ENCODE measurements around the gene RFX4.
"Not testable (repeated sequence)": the region's sequence is repeated elsewhere in the genome, so short reads cannot be mapped to it uniquely, and the experiment has no call there.

Gene RFX4

DNA sequence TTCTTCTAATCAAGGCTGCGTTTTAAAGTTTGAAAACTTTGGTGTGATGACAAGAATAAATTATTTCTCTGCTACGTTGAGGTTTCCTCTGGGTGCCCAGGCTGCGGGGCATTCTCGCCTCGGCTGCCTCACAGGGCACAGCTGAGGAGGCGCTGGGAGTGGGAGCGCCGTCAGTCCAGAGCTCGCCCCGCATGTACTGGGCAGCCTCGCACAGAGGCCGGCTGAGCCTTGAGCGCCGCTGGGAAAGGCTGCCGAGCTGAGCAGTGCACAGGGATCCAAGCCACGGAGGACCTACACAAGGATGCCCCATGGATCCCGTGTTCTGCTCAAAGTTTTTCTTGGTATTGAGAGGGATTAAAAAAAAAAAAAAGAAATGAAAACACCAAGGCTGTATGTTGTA, 11.6 kb downstream of the RFX4 start:
- no peak overlapping the region for H3K4me3 ChIP-seq (ENCODE audit: low read length in 2 of 2)
- no peaks in the 10 kb centered on the region for H3K9me3 ChIP-seq (ENCODE audit: control insufficient read depth in 2 of 2, low read length in 2 of 2)
- H3K4me1 ChIP-seq (ENCODE audit: control insufficient read depth, insufficient read depth, low read length) = no peaks in the 10 kb centered on the region
- H3K9ac ChIP-seq (ENCODE audit: low read length in 2 of 2) = no peak overlapping the region
- H3K27ac ChIP-seq (ENCODE audit: low read length) = no peak overlapping the region
- H3K27me3 ChIP-seq (ENCODE audit: control insufficient read depth in 1 of 2, insufficient read depth in 2 of 2, low read length in 2 of 2) = peaks cover 11 to 15% of the 10 kb centered on the region in 2 donors
- no peaks in the 10 kb centered on the region for H3K36me3 ChIP-seq (ENCODE audit: control insufficient read depth in 2 of 2, insufficient read depth in 2 of 2, low read length in 2 of 2)

DNA sequence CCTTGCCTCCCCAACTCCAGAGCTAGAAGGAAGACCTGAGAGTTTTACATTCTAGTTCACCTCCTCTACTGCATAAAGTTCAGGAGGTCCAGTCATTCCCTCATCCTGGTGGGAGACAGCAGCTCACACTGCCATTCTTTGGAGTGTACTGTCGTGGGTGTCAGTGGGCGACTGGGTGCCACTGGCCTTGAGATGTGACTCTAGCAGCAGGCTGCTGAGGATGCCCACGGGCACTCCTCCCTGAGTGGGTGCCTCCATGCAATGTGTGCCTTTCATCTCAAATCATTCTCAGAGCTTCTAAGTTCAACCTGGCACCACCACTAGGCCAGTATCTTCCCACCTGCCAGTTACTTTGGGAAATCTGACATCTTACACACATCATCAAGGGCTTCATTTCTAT, 12.5 kb downstream of the RFX4 start:
- peaks cover 9 to 12% of the 10 kb centered on the region in 2 donors for H3K27me3 ChIP-seq (ENCODE audit: control insufficient read depth in 1 of 2, insufficient read depth in 2 of 2, low read length in 2 of 2)
- no peak overlapping the region for H3K9ac ChIP-seq (ENCODE audit: low read length in 2 of 2)
- H3K4me3 ChIP-seq (ENCODE audit: low read length in 2 of 2) = no peak overlapping the region
- H3K27ac ChIP-seq (ENCODE audit: low read length) = no peak overlapping the region
- H3K36me3 ChIP-seq (ENCODE audit: control insufficient read depth in 2 of 2, insufficient read depth in 2 of 2, low read length in 2 of 2) = no peaks in the 10 kb centered on the region
- H3K9me3 ChIP-seq (ENCODE audit: control insufficient read depth in 2 of 2, low read length in 2 of 2) = no peaks in the 10 kb centered on the region
- no peaks in the 10 kb centered on the region for H3K4me1 ChIP-seq (ENCODE audit: control insufficient read depth, insufficient read depth, low read length)

DNA sequence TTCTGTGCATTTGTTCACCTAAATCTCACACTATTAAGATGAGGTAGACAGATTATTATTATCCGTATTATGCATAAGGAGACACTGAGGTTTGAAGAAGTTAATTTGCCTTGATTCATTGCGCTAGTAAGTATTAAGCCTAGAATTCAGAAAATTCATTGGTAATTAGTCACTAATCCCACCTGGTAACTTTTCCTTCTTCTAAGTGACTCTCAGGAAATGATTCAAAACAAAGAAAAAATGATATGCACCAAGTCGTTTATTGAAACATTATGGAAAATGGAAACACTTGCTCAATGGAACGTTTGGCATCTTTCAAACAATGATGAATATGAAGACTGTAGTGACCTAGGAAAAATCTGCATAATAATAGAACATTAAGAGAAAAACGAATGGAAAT, 15.2 kb downstream of the RFX4 start:
- no peaks in the 10 kb centered on the region for H3K36me3 ChIP-seq (ENCODE audit: control insufficient read depth in 2 of 2, insufficient read depth in 2 of 2, low read length in 2 of 2)
- H3K27ac ChIP-seq (ENCODE audit: low read length) = no peak overlapping the region
- peaks cover 5 to 13% of the 10 kb centered on the region in 2 donors for H3K27me3 ChIP-seq (ENCODE audit: control insufficient read depth in 1 of 2, insufficient read depth in 2 of 2, low read length in 2 of 2)
- H3K9ac ChIP-seq (ENCODE audit: low read length in 2 of 2) = no peak overlapping the region
- no peaks in the 10 kb centered on the region for H3K4me1 ChIP-seq (ENCODE audit: control insufficient read depth, insufficient read depth, low read length)
- H3K4me3 ChIP-seq (ENCODE audit: low read length in 2 of 2) = no peak overlapping the region
- H3K9me3 ChIP-seq (ENCODE audit: control insufficient read depth in 2 of 2, low read length in 2 of 2) = no peaks in the 10 kb centered on the region

- H3K4me3 ChIP-seq (ENCODE audit: low read length in 2 of 2) = no peak overlapping the region
- no peak overlapping the region for H3K27ac ChIP-seq (ENCODE audit: low read length)
- H3K4me1 ChIP-seq (ENCODE audit: control insufficient read depth, insufficient read depth, low read length) = no peaks in the 10 kb centered on the region
- H3K9me3 ChIP-seq (ENCODE audit: control insufficient read depth in 2 of 2, low read length in 2 of 2) = no peaks in the 10 kb centered on the region
- no peaks in the 10 kb centered on the region for H3K36me3 ChIP-seq (ENCODE audit: control insufficient read depth in 2 of 2, insufficient read depth in 2 of 2, low read length in 2 of 2)
- peaks cover 2 to 13% of the 10 kb centered on the region in 2 donors for H3K27me3 ChIP-seq (ENCODE audit: control insufficient read depth in 1 of 2, insufficient read depth in 2 of 2, low read length in 2 of 2)
- H3K9ac ChIP-seq (ENCODE audit: low read length in 2 of 2) = no peak overlapping the region
These were observed 16.5 kb downstream of the RFX4 start for GRCh38 chr12:106599302-106599701.

DNA sequence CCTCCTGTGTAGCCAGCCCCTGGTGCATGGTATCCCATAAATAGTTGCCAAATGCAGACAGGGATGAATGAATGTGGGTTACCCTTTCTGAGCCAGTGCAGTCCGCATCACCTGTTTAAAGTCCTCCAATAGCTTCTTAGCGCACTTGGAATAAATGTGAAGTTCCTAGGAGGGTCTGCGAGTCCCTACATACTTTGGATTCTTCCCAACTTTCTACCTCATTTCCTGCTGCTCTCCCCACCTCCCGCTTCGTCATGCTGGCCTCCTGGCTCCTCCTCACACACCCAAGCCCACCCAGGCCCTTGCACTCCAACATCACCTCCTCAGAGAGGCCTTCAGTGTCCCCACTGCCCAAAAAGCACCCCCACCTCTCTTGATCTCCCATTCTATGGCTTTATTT, 17.7 kb downstream of the RFX4 start:
- H3K27me3 ChIP-seq (ENCODE audit: control insufficient read depth in 1 of 2, insufficient read depth in 2 of 2, low read length in 2 of 2) = peaks cover 0 to 8% of the 10 kb centered on the region in 2 donors
- H3K4me1 ChIP-seq (ENCODE audit: control insufficient read depth, insufficient read depth, low read length) = no peaks in the 10 kb centered on the region

DNA sequence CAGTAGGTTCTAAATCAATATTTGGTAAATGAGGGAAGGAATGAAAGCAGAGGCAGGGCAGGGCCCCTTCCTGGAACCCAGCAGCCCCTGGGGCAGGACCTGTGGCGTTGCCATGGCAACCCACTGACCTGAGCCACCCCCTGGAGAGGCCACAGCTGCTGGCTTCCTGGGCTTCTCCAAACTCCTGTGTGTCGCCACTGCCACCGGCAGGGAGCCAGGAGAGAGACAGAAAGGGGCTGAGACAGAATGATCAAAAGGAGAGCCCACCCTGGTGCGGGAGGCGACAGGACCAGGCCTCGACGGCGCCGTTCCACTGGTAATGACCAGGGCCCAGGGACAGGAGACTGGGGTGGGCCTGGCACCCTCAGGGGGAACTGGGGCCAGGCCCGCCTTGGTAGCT, 18.2 kb downstream of the RFX4 start:
- no peak overlapping the region for H3K27ac ChIP-seq (ENCODE audit: low read length)
- H3K4me1 ChIP-seq (ENCODE audit: control insufficient read depth, insufficient read depth, low read length) = no peaks in the 10 kb centered on the region
- H3K36me3 ChIP-seq (ENCODE audit: control insufficient read depth in 2 of 2, insufficient read depth in 2 of 2, low read length in 2 of 2) = no peaks in the 10 kb centered on the region
- H3K9ac ChIP-seq (ENCODE audit: low read length in 2 of 2) = no peak overlapping the region
- no peak overlapping the region for H3K4me3 ChIP-seq (ENCODE audit: low read length in 2 of 2)
- peaks cover under 1 to 9% of the 10 kb centered on the region in 2 donors for H3K27me3 ChIP-seq (ENCODE audit: control insufficient read depth in 1 of 2, insufficient read depth in 2 of 2, low read length in 2 of 2)
- no peaks in the 10 kb centered on the region for H3K9me3 ChIP-seq (ENCODE audit: control insufficient read depth in 2 of 2, low read length in 2 of 2)

More for the DNA sequence above, 17.7 kb downstream of the RFX4 start:
- Histone ChIP-seq H3K9ac (ENCODE audit: low read length in 2 of 2) (no peak overlapping the region), H3K4me3 (ENCODE audit: low read length in 2 of 2) (no peak overlapping the region), H3K27ac (ENCODE audit: low read length) (no peak overlapping the region), H3K9me3 (ENCODE audit: control insufficient read depth in 2 of 2, low read length in 2 of 2) (no peaks in the 10 kb centered on the region), H3K36me3 (ENCODE audit: control insufficient read depth in 2 of 2, insufficient read depth in 2 of 2, low read length in 2 of 2) (no peaks in the 10 kb centered on the region)

- no peak overlapping the region for H3K4me3 ChIP-seq (ENCODE audit: low read length in 2 of 2)
- peaks cover 4 to 9% of the 10 kb centered on the region in 2 donors for H3K27me3 ChIP-seq (ENCODE audit: control insufficient read depth in 1 of 2, insufficient read depth in 2 of 2, low read length in 2 of 2)
- no peaks in the 10 kb centered on the region for H3K4me1 ChIP-seq (ENCODE audit: control insufficient read depth, insufficient read depth, low read length)
- no peaks in the 10 kb centered on the region for H3K9me3 ChIP-seq (ENCODE audit: control insufficient read depth in 2 of 2, low read length in 2 of 2)
- H3K9ac ChIP-seq (ENCODE audit: low read length in 2 of 2) = no peak overlapping the region
- H3K36me3 ChIP-seq (ENCODE audit: control insufficient read depth in 2 of 2, insufficient read depth in 2 of 2, low read length in 2 of 2) = no peaks in the 10 kb centered on the region
- no peak overlapping the region for H3K27ac ChIP-seq (ENCODE audit: low read length)
These were observed 18.7 kb downstream of the RFX4 start for GRCh38 chr12:106601496-106601895.

DNA sequence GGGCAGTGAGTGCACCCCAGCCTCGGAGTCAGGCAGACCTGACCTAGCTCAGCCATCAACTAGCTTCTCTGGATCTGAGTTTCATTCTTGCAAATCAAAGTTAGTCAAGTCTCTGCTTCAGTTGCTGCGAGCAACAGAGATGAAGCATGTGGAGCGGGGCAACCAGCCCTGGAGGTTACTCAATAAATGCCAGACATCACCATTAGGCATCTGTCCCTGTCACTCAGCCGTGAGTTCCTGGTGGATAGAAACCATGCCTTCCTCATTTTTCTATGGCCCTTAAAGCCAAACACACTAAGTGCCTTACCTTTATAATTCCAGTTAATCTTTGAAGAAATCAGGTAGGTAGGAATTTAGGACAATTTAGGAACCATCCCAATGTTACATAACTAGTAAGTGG, 19.3 kb downstream of the RFX4 start:
- Histone ChIP-seq H3K4me3 (ENCODE audit: low read length in 2 of 2) (no peak overlapping the region), H3K27ac (ENCODE audit: low read length) (no peak overlapping the region), H3K27me3 (ENCODE audit: control insufficient read depth in 1 of 2, insufficient read depth in 2 of 2, low read length in 2 of 2) (peaks cover 4 to 9% of the 10 kb centered on the region in 2 donors), H3K4me1 (ENCODE audit: control insufficient read depth, insufficient read depth, low read length) (no peaks in the 10 kb centered on the region), H3K9me3 (ENCODE audit: control insufficient read depth in 2 of 2, low read length in 2 of 2) (no peaks in the 10 kb centered on the region), H3K9ac (ENCODE audit: low read length in 2 of 2) (no peak overlapping the region), H3K36me3 (ENCODE audit: control insufficient read depth in 2 of 2, insufficient read depth in 2 of 2, low read length in 2 of 2) (no peaks in the 10 kb centered on the region)

DNA sequence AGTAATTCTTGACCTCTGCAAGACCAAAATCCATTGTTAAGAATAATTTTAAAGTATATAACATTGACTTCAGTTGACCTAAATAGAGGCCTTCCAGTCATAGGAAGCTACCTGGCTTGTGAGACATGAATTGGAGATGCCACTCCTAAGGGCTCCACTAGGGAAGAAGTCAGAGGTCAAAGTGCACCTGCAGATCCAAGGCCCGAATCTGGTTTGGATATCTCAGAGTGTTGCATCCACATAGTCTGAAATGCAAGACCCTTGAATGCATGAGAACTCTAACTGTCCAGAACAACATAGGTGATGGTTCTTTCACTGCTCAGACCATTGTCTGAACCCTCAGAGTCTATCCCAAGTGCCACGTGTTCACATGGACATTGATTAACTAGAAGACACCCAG, 22.4 kb downstream of the RFX4 start:
- H3K27me3 ChIP-seq (ENCODE audit: control insufficient read depth in 1 of 2, insufficient read depth in 2 of 2, low read length in 2 of 2) = peaks cover 4 to 9% of the 10 kb centered on the region in 2 donors
- H3K36me3 ChIP-seq (ENCODE audit: control insufficient read depth in 2 of 2, insufficient read depth in 2 of 2, low read length in 2 of 2) = no peaks in the 10 kb centered on the region
- no peak overlapping the region for H3K4me3 ChIP-seq (ENCODE audit: low read length in 2 of 2)
- no peaks in the 10 kb centered on the region for H3K4me1 ChIP-seq (ENCODE audit: control insufficient read depth, insufficient read depth, low read length)
- H3K9ac ChIP-seq (ENCODE audit: low read length in 2 of 2) = no peak overlapping the region
- H3K9me3 ChIP-seq (ENCODE audit: control insufficient read depth in 2 of 2, low read length in 2 of 2) = no peaks in the 10 kb centered on the region
- no peak overlapping the region for H3K27ac ChIP-seq (ENCODE audit: low read length)

- H3K27me3 ChIP-seq (ENCODE audit: control insufficient read depth in 1 of 2, insufficient read depth in 2 of 2, low read length in 2 of 2); H3K36me3 ChIP-seq (ENCODE audit: control insufficient read depth in 2 of 2, insufficient read depth in 2 of 2, low read length in 2 of 2); H3K4me1 ChIP-seq (ENCODE audit: control insufficient read depth, insufficient read depth, low read length); H3K9ac ChIP-seq (ENCODE audit: low read length in 2 of 2); H3K4me3 ChIP-seq (ENCODE audit: low read length in 2 of 2); H3K27ac ChIP-seq (ENCODE audit: low read length): not testable (repeated sequence)
- peaks cover 2 to 14% of the 10 kb centered on the region in 2 donors for H3K9me3 ChIP-seq (ENCODE audit: control insufficient read depth in 2 of 2, low read length in 2 of 2)
These were observed 37.8 kb downstream of the RFX4 start for GRCh38 chr12:106620588-106620987.

DNA sequence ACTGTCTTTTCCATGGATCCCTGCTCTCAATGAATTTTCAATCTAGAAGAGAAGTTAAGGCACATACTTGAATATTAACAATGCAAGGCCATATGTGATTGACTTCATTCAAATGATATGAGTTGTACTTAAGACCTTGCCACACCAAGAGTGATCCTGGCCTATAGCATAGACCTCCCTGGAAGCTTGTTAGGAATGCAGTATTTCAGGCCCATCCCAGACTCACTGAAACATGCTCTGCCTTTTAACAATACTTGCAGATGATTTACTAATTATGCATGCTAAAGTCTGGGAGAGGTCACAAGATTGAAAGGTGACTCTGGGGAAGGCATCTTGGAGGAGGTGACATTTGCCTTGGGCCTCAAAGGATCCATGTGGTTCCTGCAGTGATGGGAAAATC, 43.2 kb downstream of the RFX4 start:
- H3K4me3 ChIP-seq (ENCODE audit: low read length in 2 of 2) = no peak overlapping the region
- H3K4me1 ChIP-seq (ENCODE audit: control insufficient read depth, insufficient read depth, low read length) = no peaks in the 10 kb centered on the region
- H3K27me3 ChIP-seq (ENCODE audit: control insufficient read depth in 1 of 2, insufficient read depth in 2 of 2, low read length in 2 of 2) = no peaks in the 10 kb centered on the region
- H3K9ac ChIP-seq (ENCODE audit: low read length in 2 of 2) = no peak overlapping the region
- no peak overlapping the region for H3K27ac ChIP-seq (ENCODE audit: low read length)
- H3K36me3 ChIP-seq (ENCODE audit: control insufficient read depth in 2 of 2, insufficient read depth in 2 of 2, low read length in 2 of 2) = no peaks in the 10 kb centered on the region
- H3K9me3 ChIP-seq (ENCODE audit: control insufficient read depth in 2 of 2, low read length in 2 of 2) = peaks cover 0 to 12% of the 10 kb centered on the region in 2 donors
